PC-9 (cell line): Measurements from ENCODE around the gene SLAMF1. TPM values are rescaled to one million over a fixed set of nuclear protein-coding genes. Genes with fewer than 3 reads are reported as not detected.

Experiments used
- BruUV-seq: library from RNA; stranded (reverse); fragments of 400-500 nt; replicated peaks from 2 replicates; lab custom pipeline; 2021; lab: Mats Ljungman, UMichigan
- CTCF ChIA-PET: fragments of 300-600 bp; sonication (Branson Sonifier 250); formaldehyde crosslinking; loops from one replicate; lab custom pipeline; 2022; ENCODE audit warnings: antibody characterized with exemption; lab: Charles Lee
- POLR2A ChIA-PET: fragments of 300-600 bp; sonication (Branson Sonifier 250); formaldehyde crosslinking; loops from one replicate; lab custom pipeline; 2022; ENCODE audit warnings: antibody characterized with exemption; ENCODE audit not compliant: unreplicated experiment; lab: Charles Lee
- DNase-seq, 2 experiments: peaks; one replicate each; pipeline versions ENCODE4 v3.0.0 to v3.0.0-alpha.2; 2015 to 2022; ENCODE audit warnings: mixed read lengths in 1 of 2
- H2AFZ ChIP-seq: fragments of 200-600 bp; sonication (generic); 2 replicates; pipeline ENCODE4 v1.8.1; 2017; ENCODE audit warnings: antibody characterized with exemption
- H3F3A ChIP-seq: fragments of 200-600 bp; sonication (generic); 2 replicates; pipeline ENCODE4 v1.8.1; 2017; ENCODE audit warnings: antibody characterized with exemption, mild to moderate bottlenecking, low read depth; ENCODE audit not compliant: insufficient read depth
- H3K27ac ChIP-seq: fragments of 200-600 bp; sonication (generic); 2 replicates; pipeline ENCODE4 v1.6.1; 2016; ENCODE audit warnings: mixed run types
- H3K27me3 ChIP-seq: fragments of 200-600 bp; sonication (generic); 2 replicates; pipeline ENCODE4 v1.6.1; 2016; ENCODE audit warnings: low read depth, mixed run types; ENCODE audit not compliant: insufficient read depth
- H3K36me3 ChIP-seq: fragments of 200-600 bp; sonication (generic); 2 replicates; pipeline ENCODE4 v1.6.1; 2016; ENCODE audit warnings: low read depth, mixed run types
- H3K4me1 ChIP-seq: fragments of 200-600 bp; sonication (generic); replicated peaks from 2 replicates; pipeline ENCODE4 v1.6.1; 2016; ENCODE audit warnings: mixed run types; ENCODE audit not compliant: insufficient read depth
- H3K4me2 ChIP-seq: fragments of 200-600 bp; sonication (generic); 2 replicates; pipeline ENCODE4 v1.6.1; 2017; ENCODE audit warnings: mixed run types
- H3K4me3 ChIP-seq: fragments of 200-600 bp; sonication (generic); 2 replicates; pipeline ENCODE4 v1.6.1; 2016; ENCODE audit warnings: mixed run types
- H3K79me2 ChIP-seq: fragments of 200-600 bp; sonication (generic); 2 replicates; pipeline ENCODE4 v1.6.1; 2017; ENCODE audit warnings: low read depth, mixed run types
- H3K9me2 ChIP-seq: fragments of 200-600 bp; sonication (generic); 2 replicates; pipeline ENCODE4 v1.8.1; 2017; ENCODE audit warnings: mild to moderate bottlenecking; ENCODE audit not compliant: insufficient read depth
- H3K9me3 ChIP-seq: fragments of 200-600 bp; sonication (generic); 2 replicates; pipeline ENCODE4 v1.8.1; 2016; ENCODE audit warnings: low read depth; ENCODE audit not compliant: insufficient read depth
- H4K20me1 ChIP-seq: fragments of 200-600 bp; sonication (generic); 2 replicates; pipeline ENCODE4 v1.8.1; 2017; ENCODE audit not compliant: insufficient read depth
- EZH2 ChIP-seq: fragments of 200-600 bp; sonication (generic); IDR thresholded peaks from 2 replicates; pipeline ENCODE4 v1.8.0; 2017; ENCODE audit warnings: antibody characterized with exemption, low read depth
- intact Hi-C: fragments of 100-400 bp; cut with micrococcal nuclease; formaldehyde crosslinking; loops from one replicate; pipeline ENCODE4 v1.10.0; 2022; ENCODE audit not compliant: unreplicated experiment
- total RNA-seq: library from RNA; stranded (reverse); gene quantifications from 2 replicates; pipeline ENCODE4 v1.2.3, GENCODE V29; 2021
- TF ChIP-seq, protein P1 (sequence below): fragments of 200-600 bp; sonication (generic); conservative IDR thresholded peaks from 2 replicates; pipeline ENCODE4 v1.6.1; 2017; ENCODE audit warnings: mixed run types, antibody characterized with exemption, mild to moderate bottlenecking, moderate library complexity

The SLAMF1 gene
- total RNA-seq, 1 experiment from 2014 or later: not detected

- no peak overlapping the region for H3K27ac ChIP-seq
- no peak overlapping the region for H3K4me3 ChIP-seq
- H4K20me1 ChIP-seq: no peaks in the 10 kb centered on the region
- TF ChIP-seq EZH2: no peak
- TF ChIP-seq, protein P1, sequence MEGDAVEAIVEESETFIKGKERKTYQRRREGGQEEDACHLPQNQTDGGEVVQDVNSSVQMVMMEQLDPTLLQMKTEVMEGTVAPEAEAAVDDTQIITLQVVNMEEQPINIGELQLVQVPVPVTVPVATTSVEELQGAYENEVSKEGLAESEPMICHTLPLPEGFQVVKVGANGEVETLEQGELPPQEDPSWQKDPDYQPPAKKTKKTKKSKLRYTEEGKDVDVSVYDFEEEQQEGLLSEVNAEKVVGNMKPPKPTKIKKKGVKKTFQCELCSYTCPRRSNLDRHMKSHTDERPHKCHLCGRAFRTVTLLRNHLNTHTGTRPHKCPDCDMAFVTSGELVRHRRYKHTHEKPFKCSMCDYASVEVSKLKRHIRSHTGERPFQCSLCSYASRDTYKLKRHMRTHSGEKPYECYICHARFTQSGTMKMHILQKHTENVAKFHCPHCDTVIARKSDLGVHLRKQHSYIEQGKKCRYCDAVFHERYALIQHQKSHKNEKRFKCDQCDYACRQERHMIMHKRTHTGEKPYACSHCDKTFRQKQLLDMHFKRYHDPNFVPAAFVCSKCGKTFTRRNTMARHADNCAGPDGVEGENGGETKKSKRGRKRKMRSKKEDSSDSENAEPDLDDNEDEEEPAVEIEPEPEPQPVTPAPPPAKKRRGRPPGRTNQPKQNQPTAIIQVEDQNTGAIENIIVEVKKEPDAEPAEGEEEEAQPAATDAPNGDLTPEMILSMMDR: no peak
- no peaks in the 10 kb centered on the region for H3K79me2 ChIP-seq
- no peaks in the 10 kb centered on the region for H3K9me3 ChIP-seq
- H3K27me3 ChIP-seq: peaks cover 13% of the 10 kb centered on the region; the same call in 1 of the 2 replicates
- no peaks in the 10 kb centered on the region for H3K4me1 ChIP-seq
- ChIA-PET CTCF (no interaction called here), POLR2A (no interaction called here)
- H3F3A ChIP-seq: no peaks in the 10 kb centered on the region
- no peak overlapping the region for H2AFZ ChIP-seq
- no peaks in the 10 kb centered on the region for H3K9me2 ChIP-seq
- no peaks in the 10 kb centered on the region for H3K36me3 ChIP-seq
- no TSS peak for BruUV-seq
- DNase-seq: no peak
- intact Hi-C loops: no loop called here
- H3K4me2 ChIP-seq: no peak overlapping the region
Observed at GRCh38 chr1:160576390-160576789, 70.5 kb downstream of the SLAMF1 start.

DNA sequence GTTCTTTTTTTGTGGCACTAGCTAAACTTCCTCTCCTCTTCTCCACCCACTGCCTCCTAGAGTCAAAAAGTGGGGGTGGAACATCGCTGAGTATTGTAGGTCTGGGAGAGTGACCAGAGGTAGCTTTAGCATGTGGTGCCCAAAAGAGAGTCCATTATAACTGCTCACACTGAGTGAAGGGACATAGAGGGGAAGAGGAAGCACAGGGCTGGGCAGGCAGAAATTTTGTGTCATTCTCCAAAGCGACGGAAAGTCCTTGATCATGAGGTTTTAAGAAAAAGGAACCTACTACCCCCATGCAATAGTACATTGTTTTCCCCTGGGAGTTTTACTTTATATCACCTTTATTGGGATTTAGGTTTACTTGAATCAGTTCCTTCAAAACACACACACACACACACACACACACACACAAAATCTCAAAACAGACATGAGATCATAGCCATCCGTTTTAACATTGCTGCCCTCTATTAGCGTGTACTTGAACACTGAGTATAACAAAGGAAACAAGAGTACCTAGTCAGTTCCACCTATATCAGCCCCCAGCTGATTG, 71.7 kb downstream of the SLAMF1 start:
- H3K9me3 ChIP-seq: no peaks in the 10 kb centered on the region
- H3K27me3 ChIP-seq: peaks cover 22% of the 10 kb centered on the region; the same call in 1 of the 2 replicates
- TF ChIP-seq, protein P1: no peak
- no peak for TF ChIP-seq EZH2
- no peaks in the 10 kb centered on the region for H3K79me2 ChIP-seq
- no peaks in the 10 kb centered on the region for H3K9me2 ChIP-seq
- no peak overlapping the region for H3K4me3 ChIP-seq
- no peak overlapping the region for H2AFZ ChIP-seq
- ChIA-PET CTCF (no interaction called here), POLR2A (no interaction called here)
- H3K36me3 ChIP-seq: no peaks in the 10 kb centered on the region
- no peak overlapping the region for H3K4me2 ChIP-seq
- H3K4me1 ChIP-seq: no peaks in the 10 kb centered on the region
- no peaks in the 10 kb centered on the region for H3F3A ChIP-seq
- intact Hi-C loops: no loop called here
- BruUV-seq: no TSS peak
- no peak overlapping the region for H3K27ac ChIP-seq
- DNase-seq: no peak
- H4K20me1 ChIP-seq: no peaks in the 10 kb centered on the region

GRCh38 chr1:160570840-160571239, 76.0 kb downstream of the SLAMF1 start:
- ChIA-PET POLR2A (no interaction called here), CTCF (no interaction called here)
- Histone ChIP-seq H4K20me1 (no peaks in the 10 kb centered on the region), H3K36me3 (no peaks in the 10 kb centered on the region), H3K79me2 (no peaks in the 10 kb centered on the region), H3K9me2 (no peaks in the 10 kb centered on the region), H3F3A (no peaks in the 10 kb centered on the region), H3K4me2 (no peak overlapping the region), H3K27ac (no peak overlapping the region), H2AFZ (no peak overlapping the region), H3K9me3 (no peaks in the 10 kb centered on the region), H3K4me3 (no peak overlapping the region), H3K27me3 (peaks cover 49% of the 10 kb centered on the region), H3K4me1 (no peaks in the 10 kb centered on the region)
- intact Hi-C loops: no loop called here
- DNase-seq: no peak
- TF ChIP-seq EZH2: no peak
- TF ChIP-seq, protein P1: no peak
- BruUV-seq: no TSS peak
